ENCODE measurements around the gene SNAPC2.
A peak's percentile ranks its signal among the peaks of the same experiment; 100 is the strongest.

SNAPC2 gene

DNA sequence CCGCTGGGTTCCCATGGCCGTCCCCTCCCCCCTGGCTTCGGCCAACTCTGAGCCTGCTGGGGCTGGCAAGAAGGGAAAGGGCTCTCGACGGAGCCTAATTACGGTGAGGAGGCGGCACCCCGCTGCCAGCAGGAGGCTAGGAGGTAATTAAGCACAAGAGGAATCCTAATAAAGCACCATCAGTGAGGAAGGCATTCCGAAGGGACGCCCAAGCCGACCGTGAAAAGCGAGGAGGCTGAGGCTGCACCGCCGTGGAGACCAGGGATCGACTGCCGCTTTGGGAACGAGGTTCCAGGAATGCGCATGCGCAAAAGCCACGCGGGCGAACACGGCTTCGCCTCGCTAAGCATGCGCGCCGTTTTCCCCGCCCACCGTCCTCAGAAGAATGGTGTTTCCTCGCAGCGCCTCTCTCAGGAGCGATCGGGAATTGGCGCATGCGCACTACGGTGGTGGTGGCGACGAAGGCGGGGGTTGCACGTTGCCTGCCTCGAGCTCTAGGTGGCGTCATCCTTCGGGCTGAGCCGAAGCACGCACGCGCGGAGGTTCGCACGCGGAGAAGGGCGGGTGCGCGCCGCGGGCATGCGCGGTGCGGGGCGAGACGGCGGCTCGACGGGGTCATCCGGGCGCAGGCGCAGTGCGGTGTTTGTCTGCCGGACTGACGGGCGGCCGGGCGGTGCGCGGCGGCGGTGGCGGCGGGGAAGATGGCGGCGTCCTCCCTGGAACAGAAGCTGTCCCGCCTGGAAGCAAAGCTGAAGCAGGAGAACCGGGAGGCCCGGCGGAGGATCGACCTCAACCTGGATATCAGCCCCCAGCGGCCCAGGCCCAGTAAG is 16.7 kb upstream of the SNAPC2 start, which contains the start of gene MAP2K7:
TSS of gene MAP2K7 (plus strand) at position 634 of the 830 bp plus-strand sequence. CDS start at position 702, 68 bp downstream.
- Histone ChIP-seq H3K4me2 (ENCODE audit: low read length) (peak within 1 kb of the TSS; percentile 99), H3K36me3 (ENCODE audit: insufficient read depth, low read length) (peaks cover 8% of the 10 kb centered on the region; the same call in 1 of the 2 replicates), H3K4me3 (ENCODE audit: low read depth, low read length, poor library complexity, severe bottlenecking) (peak within 1 kb of the TSS; percentile 99), H3K27me3 (ENCODE audit: insufficient read depth, low read length) (no peaks in the 10 kb centered on the region), H3K79me2 (ENCODE audit: insufficient read depth, low read length) (peaks cover 9% of the 10 kb centered on the region), H3K9me2 (ENCODE audit: low read depth, low read length) (no peaks in the 10 kb centered on the region), H2AFZ (ENCODE audit: low read length) (no peak within 1 kb of the TSS), H3K9me3 (ENCODE audit: low read length) (no peaks in the 10 kb centered on the region), H3K4me1 (ENCODE audit: insufficient read depth, low read length, severe bottlenecking) (peaks cover 22% of the 10 kb centered on the region), H4K20me1 (ENCODE audit: insufficient read depth, low read length) (no peaks in the 10 kb centered on the region), H3F3A (ENCODE audit: insufficient read depth, low read length) (no peaks in the 10 kb centered on the region), H3K9ac (ENCODE audit: low read length) (peak within 1 kb of the TSS; percentile 96), H3K27ac (ENCODE audit: low read depth, low read length, poor library complexity, severe bottlenecking) (peak within 1 kb of the TSS; percentile 25)
- TF ChIP-seq CTCF (IDR thresholded peaks at IDR 0.05; ENCODE audit: low read length), result peak; percentile 84
- no peak for TF ChIP-seq EZH2 (IDR thresholded peaks at IDR 0.05; ENCODE audit: borderline replicate concordance, low read length)

DNA sequence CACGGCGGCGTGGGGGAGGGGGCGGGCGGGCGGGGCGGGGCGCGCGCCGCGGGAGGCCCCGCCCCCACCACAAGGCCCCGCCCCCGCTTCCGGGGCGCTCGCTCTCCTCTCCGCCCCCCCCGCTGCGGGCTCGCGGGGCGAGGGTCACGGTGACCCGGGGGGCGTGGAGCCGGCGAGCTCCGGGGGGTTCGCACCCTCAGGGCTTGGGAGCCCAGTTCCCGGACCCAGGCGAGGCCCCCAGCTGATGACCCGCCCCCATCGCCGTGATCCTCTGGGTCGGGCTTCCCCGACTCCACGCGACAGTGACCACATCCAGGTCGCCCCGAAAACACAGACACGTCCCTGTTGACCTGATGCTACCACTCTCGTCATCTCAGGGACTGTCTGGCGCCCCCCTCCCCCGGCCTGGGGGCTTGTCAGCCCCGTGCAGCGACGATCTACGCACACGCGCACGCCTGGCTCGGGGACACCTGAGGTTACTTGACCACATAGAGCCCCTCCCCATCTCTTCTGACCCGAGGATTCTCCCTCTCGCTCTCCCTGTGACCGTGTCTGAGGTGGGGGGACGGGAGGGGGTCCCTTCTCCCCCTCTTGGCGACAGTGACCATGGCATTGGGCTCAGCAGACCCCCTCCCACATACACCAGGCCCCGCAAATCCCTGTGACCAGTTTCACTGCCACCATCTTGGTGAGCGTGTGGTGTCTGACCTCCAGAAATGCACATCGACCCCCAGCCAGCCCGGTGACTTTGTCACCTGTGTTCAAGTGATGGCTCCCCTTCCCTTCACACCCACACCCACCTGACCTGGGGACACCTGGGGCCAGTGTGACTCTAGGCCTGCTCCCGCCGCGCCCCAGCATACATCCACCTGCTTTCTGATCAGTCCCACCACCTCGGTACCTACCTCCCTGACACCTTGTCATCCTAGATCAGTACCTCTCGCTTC is 15.8 kb upstream of the SNAPC2 start:
- no peaks in the 10 kb centered on the region for H3K9me2 ChIP-seq (ENCODE audit: low read depth, low read length)
- H3K4me2 ChIP-seq (ENCODE audit: low read length), result peak overlapping the region; percentile 99
- H2AFZ ChIP-seq (ENCODE audit: low read length), result no peak overlapping the region
- no peaks in the 10 kb centered on the region for H3F3A ChIP-seq (ENCODE audit: insufficient read depth, low read length)
- H3K4me3 ChIP-seq (ENCODE audit: low read depth, low read length, poor library complexity, severe bottlenecking), result peak overlapping the region; percentile 99
- TF ChIP-seq EZH2 (IDR thresholded peaks at IDR 0.05; ENCODE audit: borderline replicate concordance, low read length), result no peak
- TF ChIP-seq CTCF (IDR thresholded peaks at IDR 0.05; ENCODE audit: low read length), result no peak
- H3K9ac ChIP-seq (ENCODE audit: low read length), result peak overlapping the region; percentile 96
- H3K27ac ChIP-seq (ENCODE audit: low read depth, low read length, poor library complexity, severe bottlenecking), result peak overlapping the region; percentile 25
- H3K4me1 ChIP-seq (ENCODE audit: insufficient read depth, low read length, severe bottlenecking), result peaks cover 22% of the 10 kb centered on the region
- peaks cover 8% of the 10 kb centered on the region; the same call in 1 of the 2 replicates for H3K36me3 ChIP-seq (ENCODE audit: insufficient read depth, low read length)
- no peaks in the 10 kb centered on the region for H3K9me3 ChIP-seq (ENCODE audit: low read length)
- peaks cover 9% of the 10 kb centered on the region for H3K79me2 ChIP-seq (ENCODE audit: insufficient read depth, low read length)
- H3K27me3 ChIP-seq (ENCODE audit: insufficient read depth, low read length), result no peaks in the 10 kb centered on the region
- H4K20me1 ChIP-seq (ENCODE audit: insufficient read depth, low read length), result no peaks in the 10 kb centered on the region

DNA sequence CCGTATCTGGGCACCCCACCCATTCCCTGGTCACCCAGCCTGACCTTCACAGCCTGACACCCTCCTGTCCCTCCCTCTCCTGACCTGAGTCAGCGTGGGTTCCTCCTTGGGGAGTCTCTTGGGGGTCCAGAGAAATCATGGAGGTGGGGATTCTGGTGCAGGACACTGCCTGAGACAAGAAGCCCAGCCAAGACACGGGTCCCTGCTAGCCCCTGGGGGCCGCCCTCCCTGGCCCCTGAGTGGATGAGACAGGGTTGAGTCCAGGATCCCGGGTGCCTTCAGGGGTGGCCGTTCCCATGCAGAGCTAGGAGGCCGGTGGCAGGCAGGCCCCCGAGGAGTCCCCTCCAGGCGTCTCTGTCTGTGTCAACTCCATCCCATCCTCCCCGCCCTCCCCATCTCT is 14.9 kb upstream of the SNAPC2 start:
- H3K9ac ChIP-seq (ENCODE audit: low read length), result peak overlapping the region; percentile 96; the same call in 1 of the 2 replicates

More for the DNA sequence above, 14.9 kb upstream of the SNAPC2 start:
- H3K4me2 ChIP-seq (ENCODE audit: low read length), result peak overlapping the region; percentile 99
- H4K20me1 ChIP-seq (ENCODE audit: insufficient read depth, low read length), result no peaks in the 10 kb centered on the region
- H3K27ac ChIP-seq (ENCODE audit: low read depth, low read length, poor library complexity, severe bottlenecking), result no peak overlapping the region
- no peaks in the 10 kb centered on the region for H3K27me3 ChIP-seq (ENCODE audit: insufficient read depth, low read length)
- no peak overlapping the region for H2AFZ ChIP-seq (ENCODE audit: low read length)
- H3K4me3 ChIP-seq (ENCODE audit: low read depth, low read length, poor library complexity, severe bottlenecking), result peak overlapping the region; percentile 99
- H3K36me3 ChIP-seq (ENCODE audit: insufficient read depth, low read length), result peaks cover 13% of the 10 kb centered on the region; the same call in 1 of the 2 replicates
- no peaks in the 10 kb centered on the region for H3K9me2 ChIP-seq (ENCODE audit: low read depth, low read length)
- H3K9me3 ChIP-seq (ENCODE audit: low read length), result no peaks in the 10 kb centered on the region
- H3K79me2 ChIP-seq (ENCODE audit: insufficient read depth, low read length), result peaks cover 9% of the 10 kb centered on the region
- H3F3A ChIP-seq (ENCODE audit: insufficient read depth, low read length), result no peaks in the 10 kb centered on the region
- TF ChIP-seq CTCF (IDR thresholded peaks at IDR 0.05; ENCODE audit: low read length) (no peak), EZH2 (IDR thresholded peaks at IDR 0.05; ENCODE audit: borderline replicate concordance, low read length) (no peak)
- H3K4me1 ChIP-seq (ENCODE audit: insufficient read depth, low read length, severe bottlenecking), result peaks cover 22% of the 10 kb centered on the region
